Subcutaneous abdominal adipose tissue (tissue), 5 donors: ENCODE data around the gene ROBO1.

Experiments
- H3K27ac ChIP-seq: one replicate; pipeline ENCODE4 v1.7.0; 2013; ENCODE audit warnings: low read depth, mild to moderate bottlenecking, inconsistent platforms, low read length, moderate library complexity
- H3K27me3 ChIP-seq, 5 donors: one replicate each; pipeline ENCODE4 v1.7.0; 2013; ENCODE audit warnings: low read length in 5 of 5, inconsistent platforms in 1 of 5; ENCODE audit not compliant: control insufficient read depth in 5 of 5, insufficient read depth in 4 of 5
- H3K36me3 ChIP-seq, 5 donors: one replicate each; pipeline ENCODE4 v1.7.0; 2013; ENCODE audit warnings: low read length in 5 of 5; ENCODE audit not compliant: control insufficient read depth in 5 of 5, insufficient read depth in 5 of 5
- H3K4me1 ChIP-seq, 5 donors: one replicate each; pipeline ENCODE4 v1.7.0; 2013; ENCODE audit warnings: low read length in 5 of 5, mild to moderate bottlenecking in 3 of 5, moderate library complexity in 1 of 5; ENCODE audit not compliant: control insufficient read depth in 5 of 5, insufficient read depth in 5 of 5
- H3K4me3 ChIP-seq, 5 donors: one replicate each; pipeline ENCODE4 v1.7.0; 2013; ENCODE audit warnings: low read length in 5 of 5, low read depth in 1 of 5
- H3K9ac ChIP-seq, 5 donors: one replicate each; pipeline ENCODE4 v1.7.0; 2013; ENCODE audit warnings: low read length in 5 of 5, mild to moderate bottlenecking in 4 of 5, moderate library complexity in 3 of 5
- H3K9me3 ChIP-seq, 5 donors: one replicate each; pipeline ENCODE4 v1.7.0; 2013; ENCODE audit warnings: low read length in 5 of 5; ENCODE audit not compliant: control insufficient read depth in 5 of 5
- donor health status: healthy.
- donor health status: healthy.
- donor health status: healthy.
- donor health status: healthy.
- donor health status: healthy.

ROBO1 gene

GRCh38 chr3:78749056-78749455 lies 1018.7 kb downstream of the ROBO1 start:
- Histone ChIP-seq H3K27ac (no peak overlapping the region), H3K9ac (no peak overlapping the region), H3K4me3 (no peak overlapping the region), H3K36me3 (no peaks in the 10 kb centered on the region), H3K27me3 (no peaks in the 10 kb centered on the region), H3K4me1 (peaks cover 0 to 2% (median 0%) of the 10 kb centered on the region in 5 donors), H3K9me3 (no peaks in the 10 kb centered on the region)

DNA sequence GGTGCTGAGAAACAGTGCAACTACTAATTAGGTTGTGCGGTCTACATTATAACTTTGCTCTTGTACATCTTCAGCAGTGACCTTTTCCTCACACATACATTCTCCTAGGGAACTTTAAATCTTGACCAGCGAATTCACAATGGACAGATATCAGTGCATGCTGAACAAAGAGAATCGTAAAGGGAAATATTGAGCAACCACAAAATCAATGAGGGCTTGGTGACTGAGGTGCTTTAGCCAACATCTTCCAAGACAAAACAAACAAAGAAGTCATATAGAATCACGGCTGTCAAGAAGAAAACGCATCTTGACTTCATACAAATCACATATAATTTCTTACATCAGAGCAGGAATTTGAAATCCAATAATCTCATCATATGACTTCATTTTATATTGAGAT lies 1022.0 kb downstream of the ROBO1 start:
- no peaks in the 10 kb centered on the region for H3K27me3 ChIP-seq
- no peak overlapping the region for H3K27ac ChIP-seq
- H3K9me3 ChIP-seq = no peaks in the 10 kb centered on the region
- no peak overlapping the region for H3K4me3 ChIP-seq
- H3K9ac ChIP-seq = no peak overlapping the region
- no peaks in the 10 kb centered on the region for H3K4me1 ChIP-seq
- H3K36me3 ChIP-seq = no peaks in the 10 kb centered on the region

- H3K4me3 ChIP-seq = no peak overlapping the region
- peaks cover 2 to 9% (median 6%) of the 10 kb centered on the region in 5 donors for H3K4me1 ChIP-seq
- H3K27ac ChIP-seq = no peak overlapping the region
- H3K36me3 ChIP-seq = no peaks in the 10 kb centered on the region
- H3K27me3 ChIP-seq = no peaks in the 10 kb centered on the region
- H3K9me3 ChIP-seq = no peaks in the 10 kb centered on the region
- H3K9ac ChIP-seq = no peak overlapping the region
These were observed 1025.3 kb downstream of the ROBO1 start for GRCh38 chr3:78742491-78742890.

- H3K4me3 ChIP-seq = no peak overlapping the region
- H3K4me1 ChIP-seq = peaks cover 2 to 9% (median 6%) of the 10 kb centered on the region in 5 donors
- H3K9ac ChIP-seq = no peak overlapping the region
- no peaks in the 10 kb centered on the region for H3K9me3 ChIP-seq
- no peaks in the 10 kb centered on the region for H3K27me3 ChIP-seq
- H3K27ac ChIP-seq = no peak overlapping the region
- H3K36me3 ChIP-seq = no peaks in the 10 kb centered on the region
These were observed 1025.8 kb downstream of the ROBO1 start for GRCh38 chr3:78742041-78742440.

DNA sequence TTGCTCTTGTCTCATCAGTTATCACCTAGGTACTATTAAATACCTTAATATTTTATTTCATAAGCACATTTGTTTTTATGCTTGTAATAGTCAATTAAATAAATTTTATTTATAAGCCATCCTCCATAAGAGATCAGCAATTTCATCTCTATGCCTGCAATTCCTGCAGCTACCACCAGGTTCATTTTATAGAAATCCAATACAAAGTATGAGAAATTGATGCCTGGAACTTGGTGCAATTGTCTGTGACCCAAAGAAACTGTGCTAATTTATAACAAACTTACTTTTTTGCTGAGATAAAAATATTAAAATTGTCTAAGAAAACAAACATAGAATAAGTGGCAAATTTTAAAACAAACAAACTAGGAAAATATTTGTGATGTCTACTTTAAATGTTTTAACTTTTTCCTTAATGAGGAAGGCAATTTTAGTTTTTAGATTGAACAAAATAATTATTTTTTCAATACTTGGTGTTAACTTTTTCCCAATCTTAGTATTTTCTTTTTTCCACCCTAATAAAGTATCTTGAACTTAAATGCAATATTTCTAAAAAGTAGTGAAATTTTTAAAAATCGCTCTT lies 1026.6 kb downstream of the ROBO1 start:
- no peaks in the 10 kb centered on the region for H3K27me3 ChIP-seq

DNA sequence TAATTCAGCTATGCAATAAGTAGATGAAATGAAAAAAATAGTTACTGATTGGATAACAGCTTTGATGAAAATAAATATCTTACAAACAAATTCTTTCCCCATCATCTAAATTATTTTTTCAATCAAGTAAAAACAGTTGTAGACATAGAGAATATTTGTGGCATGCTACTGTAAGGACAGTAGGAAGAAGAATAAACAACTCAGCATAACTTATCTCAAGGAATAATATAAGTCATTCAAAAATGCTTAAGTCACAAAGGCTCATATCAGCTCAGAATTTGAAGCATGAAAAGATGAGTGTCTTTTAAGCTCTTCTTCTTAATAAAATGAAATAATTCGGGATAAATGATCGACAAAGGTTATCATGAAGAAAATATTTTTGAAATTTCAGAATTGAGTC lies 1029.0 kb downstream of the ROBO1 start:
- Histone ChIP-seq H3K9ac (no peak overlapping the region), H3K9me3 (no peaks in the 10 kb centered on the region), H3K4me1 (peaks cover 4 to 9% (median 6%) of the 10 kb centered on the region in 5 donors), H3K27me3 (no peaks in the 10 kb centered on the region), H3K27ac (no peak overlapping the region), H3K4me3 (no peak overlapping the region), H3K36me3 (no peaks in the 10 kb centered on the region)

More for the DNA sequence above, 1026.6 kb downstream of the ROBO1 start:
- no peak overlapping the region for H3K9ac ChIP-seq
- no peaks in the 10 kb centered on the region for H3K9me3 ChIP-seq
- no peaks in the 10 kb centered on the region for H3K36me3 ChIP-seq
- peaks cover 4 to 9% (median 6%) of the 10 kb centered on the region in 5 donors for H3K4me1 ChIP-seq
- H3K27ac ChIP-seq = no peak overlapping the region
- H3K4me3 ChIP-seq = no peak overlapping the region

- no peaks in the 10 kb centered on the region for H3K36me3 ChIP-seq
- H3K4me3 ChIP-seq = peak overlapping the region in 3 of 5 donors; percentile 25 to 47 (median 44)
- H3K27ac ChIP-seq = no peak overlapping the region
- no peaks in the 10 kb centered on the region for H3K27me3 ChIP-seq
- H3K9ac ChIP-seq = no peak overlapping the region
- H3K4me1 ChIP-seq = peaks cover 4 to 9% (median 6%) of the 10 kb centered on the region in 5 donors
- H3K9me3 ChIP-seq = no peaks in the 10 kb centered on the region
These were observed 1029.8 kb downstream of the ROBO1 start for GRCh38 chr3:78737988-78738387.

GRCh38 chr3:78736863-78737262 lies 1030.9 kb downstream of the ROBO1 start:
- no peak overlapping the region for H3K9ac ChIP-seq
- H3K4me3 ChIP-seq = no peak overlapping the region
- H3K36me3 ChIP-seq = no peaks in the 10 kb centered on the region
- H3K27me3 ChIP-seq = no peaks in the 10 kb centered on the region
- no peak overlapping the region for H3K27ac ChIP-seq
- peaks cover 4 to 9% (median 6%) of the 10 kb centered on the region in 5 donors for H3K4me1 ChIP-seq
- H3K9me3 ChIP-seq = no peaks in the 10 kb centered on the region

GRCh38 chr3:78734048-78734637 lies 1033.7 kb downstream of the ROBO1 start:
- no peak overlapping the region for H3K9ac ChIP-seq
- no peaks in the 10 kb centered on the region for H3K36me3 ChIP-seq
- peaks cover 4 to 14% (median 10%) of the 10 kb centered on the region in 5 donors for H3K4me1 ChIP-seq
- H3K4me3 ChIP-seq = no peak overlapping the region
- H3K9me3 ChIP-seq = no peaks in the 10 kb centered on the region
- no peaks in the 10 kb centered on the region for H3K27me3 ChIP-seq
- no peak overlapping the region for H3K27ac ChIP-seq

DNA sequence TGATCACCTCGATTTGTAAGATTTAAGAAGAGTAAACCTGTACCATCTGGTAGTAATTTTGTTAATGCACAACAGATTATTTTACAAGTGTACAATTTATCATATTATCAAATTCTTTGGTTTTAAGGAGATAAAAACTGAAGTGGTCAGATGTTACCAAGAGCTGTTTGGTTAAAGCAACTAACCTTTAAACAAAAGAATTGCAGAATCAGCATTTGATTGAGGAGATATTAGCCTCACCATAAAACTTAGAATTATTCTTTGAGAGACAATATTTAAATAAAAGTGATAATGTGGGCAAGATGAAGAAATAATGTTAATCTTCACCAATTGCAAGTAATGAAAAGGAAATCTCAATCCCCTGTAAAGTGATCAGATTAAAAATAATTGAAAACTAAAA lies 1034.9 kb downstream of the ROBO1 start:
- Histone ChIP-seq H3K36me3 (no peaks in the 10 kb centered on the region), H3K27ac (no peak overlapping the region), H3K9ac (no peak overlapping the region), H3K4me3 (no peak overlapping the region), H3K9me3 (no peaks in the 10 kb centered on the region), H3K4me1 (peaks cover 7 to 18% (median 13%) of the 10 kb centered on the region in 5 donors), H3K27me3 (no peaks in the 10 kb centered on the region)
